RKO (cell line): ENCODE data around the gene USP40.
A peak's percentile ranks its signal among the peaks of the same experiment; 100 is the strongest.

ENCODE experiments used
- DNase-seq: peaks from one replicate; pipeline ENCODE4 v3.0.0-alpha.2; 2016; ENCODE audit warnings: low spot score

The USP40 gene

GRCh38 chr2:233444501-233444900 lies 122.1 kb downstream of the USP40 start:
- DNase-seq, result no peak

GRCh38 chr2:233443511-233444183 lies 122.9 kb downstream of the USP40 start:
- DNase-seq, result peak; percentile 75

- no peak for DNase-seq
These were observed 124.6 kb downstream of the USP40 start for GRCh38 chr2:233442028-233442310.

- no peak for DNase-seq
These were observed 125.2 kb downstream of the USP40 start for GRCh38 chr2:233441161-233442027.

GRCh38 chr2:233440714-233441113 lies 125.9 kb downstream of the USP40 start:
- DNase-seq, result no peak

GRCh38 chr2:233440314-233440713 lies 126.3 kb downstream of the USP40 start:
- no peak for DNase-seq

- no peak for DNase-seq
These were observed 127.4 kb downstream of the USP40 start for GRCh38 chr2:233439191-233439590.

GRCh38 chr2:233438573-233439147 lies 127.9 kb downstream of the USP40 start:
- no peak for DNase-seq

- no peak for DNase-seq
These were observed 129.1 kb downstream of the USP40 start for GRCh38 chr2:233437439-233437955.

- DNase-seq, result no peak
These were observed 129.7 kb downstream of the USP40 start for GRCh38 chr2:233436691-233437438.

- DNase-seq, result no peak
These were observed 130.4 kb downstream of the USP40 start for GRCh38 chr2:233436191-233436581.

- DNase-seq, result no peak
These were observed 131.0 kb downstream of the USP40 start for GRCh38 chr2:233435436-233436190.

GRCh38 chr2:233434666-233435330 lies 131.8 kb downstream of the USP40 start:
- DNase-seq, result no peak

- no peak for DNase-seq
These were observed 132.8 kb downstream of the USP40 start for GRCh38 chr2:233433794-233434193.

- no peak for DNase-seq
These were observed 133.6 kb downstream of the USP40 start for GRCh38 chr2:233433029-233433428.

- DNase-seq, result no peak
These were observed 135.9 kb downstream of the USP40 start for GRCh38 chr2:233430651-233431050.

GRCh38 chr2:233430081-233430480 lies 136.5 kb downstream of the USP40 start:
- no peak for DNase-seq

GRCh38 chr2:233429175-233429897 lies 137.2 kb downstream of the USP40 start:
- no peak for DNase-seq

GRCh38 chr2:233428438-233428837 lies 138.1 kb downstream of the USP40 start:
- no peak for DNase-seq

GRCh38 chr2:233428008-233428407 lies 138.6 kb downstream of the USP40 start:
- DNase-seq, result no peak
